Measurements from ENCODE around the gene PLTP. TPM values are rescaled to one million over a fixed set of nuclear protein-coding genes. Genes with fewer than 3 reads are reported as not detected.

Gene PLTP
- total and polyA plus RNA-seq, 2 experiments from 2014 or later: 108 to 160 TPM

DNA sequence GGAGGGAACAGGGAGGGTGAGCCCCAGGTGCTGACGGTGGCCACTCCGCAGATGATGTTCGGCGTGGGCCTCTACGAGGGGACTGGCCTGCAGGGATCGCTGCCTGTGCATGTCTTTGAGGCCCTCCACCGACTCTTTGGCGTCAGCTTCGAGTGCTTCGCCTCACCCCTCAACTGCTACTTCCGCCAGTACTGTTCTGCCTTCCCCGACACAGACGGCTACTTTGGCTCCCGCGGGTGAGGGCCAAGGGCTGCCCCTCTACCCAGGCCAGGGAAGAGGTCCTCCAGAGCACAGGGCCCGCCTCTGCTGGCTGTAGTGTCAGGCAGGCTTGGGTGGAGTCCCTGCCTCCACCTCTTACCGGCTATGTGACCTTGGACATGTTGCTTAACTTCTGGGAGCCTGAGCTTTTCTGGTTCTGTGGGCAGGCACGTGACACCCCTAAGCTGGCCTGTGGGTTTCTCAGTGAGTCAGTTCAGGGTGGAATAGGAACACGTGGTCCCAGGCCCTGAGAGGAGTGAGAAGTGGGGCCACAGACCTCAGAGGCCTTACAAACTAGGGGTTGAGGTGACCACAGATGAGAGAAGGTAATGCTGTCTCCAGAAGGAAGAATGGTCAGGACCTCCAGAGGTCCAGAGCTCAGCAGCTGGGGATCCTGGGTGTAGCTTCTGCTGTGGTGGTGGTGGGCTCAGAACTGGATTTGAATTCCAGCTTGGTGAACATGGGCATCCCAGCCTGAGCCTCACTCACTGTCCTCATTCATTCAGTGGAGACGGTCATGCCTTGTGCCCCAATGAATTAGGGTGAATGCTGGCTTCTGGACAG is 34.4 kb upstream of the PLTP start:
- TF ChIP-seq EZH2phosphoT487 (IDR thresholded peaks at IDR 0.05; ENCODE audit: unreplicated experiment): no peak
- TF ChIP-seq, protein P1, sequence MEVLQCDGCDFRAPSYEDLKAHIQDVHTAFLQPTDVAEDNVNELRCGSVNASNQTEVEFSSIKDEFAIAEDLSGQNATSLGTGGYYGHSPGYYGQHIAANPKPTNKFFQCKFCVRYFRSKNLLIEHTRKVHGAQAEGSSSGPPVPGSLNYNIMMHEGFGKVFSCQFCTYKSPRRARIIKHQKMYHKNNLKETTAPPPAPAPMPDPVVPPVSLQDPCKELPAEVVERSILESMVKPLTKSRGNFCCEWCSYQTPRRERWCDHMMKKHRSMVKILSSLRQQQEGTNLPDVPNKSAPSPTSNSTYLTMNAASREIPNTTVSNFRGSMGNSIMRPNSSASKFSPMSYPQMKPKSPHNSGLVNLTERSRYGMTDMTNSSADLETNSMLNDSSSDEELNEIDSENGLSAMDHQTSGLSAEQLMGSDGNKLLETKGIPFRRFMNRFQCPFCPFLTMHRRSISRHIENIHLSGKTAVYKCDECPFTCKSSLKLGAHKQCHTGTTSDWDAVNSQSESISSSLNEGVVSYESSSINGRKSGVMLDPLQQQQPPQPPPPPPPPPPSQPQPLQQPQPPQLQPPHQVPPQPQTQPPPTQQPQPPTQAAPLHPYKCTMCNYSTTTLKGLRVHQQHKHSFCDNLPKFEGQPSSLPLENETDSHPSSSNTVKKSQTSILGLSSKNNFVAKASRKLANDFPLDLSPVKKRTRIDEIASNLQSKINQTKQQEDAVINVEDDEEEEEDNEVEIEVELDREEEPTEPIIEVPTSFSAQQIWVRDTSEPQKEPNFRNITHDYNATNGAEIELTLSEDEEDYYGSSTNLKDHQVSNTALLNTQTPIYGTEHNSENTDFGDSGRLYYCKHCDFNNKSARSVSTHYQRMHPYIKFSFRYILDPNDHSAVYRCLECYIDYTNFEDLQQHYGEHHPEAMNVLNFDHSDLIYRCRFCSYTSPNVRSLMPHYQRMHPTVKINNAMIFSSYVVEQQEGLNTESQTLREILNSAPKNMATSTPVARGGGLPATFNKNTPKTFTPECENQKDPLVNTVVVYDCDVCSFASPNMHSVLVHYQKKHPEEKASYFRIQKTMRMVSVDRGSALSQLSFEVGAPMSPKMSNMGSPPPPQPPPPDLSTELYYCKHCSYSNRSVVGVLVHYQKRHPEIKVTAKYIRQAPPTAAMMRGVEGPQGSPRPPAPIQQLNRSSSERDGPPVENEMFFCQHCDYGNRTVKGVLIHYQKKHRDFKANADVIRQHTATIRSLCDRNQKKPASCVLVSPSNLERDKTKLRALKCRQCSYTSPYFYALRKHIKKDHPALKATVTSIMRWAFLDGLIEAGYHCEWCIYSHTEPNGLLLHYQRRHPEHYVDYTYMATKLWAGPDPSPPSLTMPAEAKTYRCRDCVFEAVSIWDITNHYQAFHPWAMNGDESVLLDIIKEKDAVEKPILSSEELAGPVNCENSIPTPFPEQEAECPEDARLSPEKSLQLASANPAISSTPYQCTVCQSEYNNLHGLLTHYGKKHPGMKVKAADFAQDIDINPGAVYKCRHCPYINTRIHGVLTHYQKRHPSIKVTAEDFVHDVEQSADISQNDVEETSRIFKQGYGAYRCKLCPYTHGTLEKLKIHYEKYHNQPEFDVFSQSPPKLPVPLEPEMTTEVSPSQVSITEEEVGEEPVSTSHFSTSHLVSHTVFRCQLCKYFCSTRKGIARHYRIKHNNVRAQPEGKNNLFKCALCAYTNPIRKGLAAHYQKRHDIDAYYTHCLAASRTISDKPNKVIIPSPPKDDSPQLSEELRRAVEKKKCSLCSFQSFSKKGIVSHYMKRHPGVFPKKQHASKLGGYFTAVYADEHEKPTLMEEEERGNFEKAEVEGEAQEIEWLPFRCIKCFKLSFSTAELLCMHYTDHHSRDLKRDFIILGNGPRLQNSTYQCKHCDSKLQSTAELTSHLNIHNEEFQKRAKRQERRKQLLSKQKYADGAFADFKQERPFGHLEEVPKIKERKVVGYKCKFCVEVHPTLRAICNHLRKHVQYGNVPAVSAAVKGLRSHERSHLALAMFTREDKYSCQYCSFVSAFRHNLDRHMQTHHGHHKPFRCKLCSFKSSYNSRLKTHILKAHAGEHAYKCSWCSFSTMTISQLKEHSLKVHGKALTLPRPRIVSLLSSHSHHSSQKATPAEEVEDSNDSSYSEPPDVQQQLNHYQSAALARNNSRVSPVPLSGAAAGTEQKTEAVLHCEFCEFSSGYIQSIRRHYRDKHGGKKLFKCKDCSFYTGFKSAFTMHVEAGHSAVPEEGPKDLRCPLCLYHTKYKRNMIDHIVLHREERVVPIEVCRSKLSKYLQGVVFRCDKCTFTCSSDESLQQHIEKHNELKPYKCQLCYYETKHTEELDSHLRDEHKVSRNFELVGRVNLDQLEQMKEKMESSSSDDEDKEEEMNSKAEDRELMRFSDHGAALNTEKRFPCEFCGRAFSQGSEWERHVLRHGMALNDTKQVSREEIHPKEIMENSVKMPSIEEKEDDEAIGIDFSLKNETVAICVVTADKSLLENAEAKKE (CRISPR knock-in tag; IDR thresholded peaks at IDR 0.05): no peak
- TF ChIP-seq POLR2AphosphoS5 (IDR thresholded peaks at IDR 0.05; ENCODE audit: low read depth): no peak
- TF ChIP-seq ZNF331 (CRISPR knock-in tag; IDR thresholded peaks at IDR 0.05; ENCODE audit: low read depth): no peak
- no peak for TF ChIP-seq ZNF114 (CRISPR knock-in tag; IDR thresholded peaks at IDR 0.05)
- TF ChIP-seq, protein P2, sequence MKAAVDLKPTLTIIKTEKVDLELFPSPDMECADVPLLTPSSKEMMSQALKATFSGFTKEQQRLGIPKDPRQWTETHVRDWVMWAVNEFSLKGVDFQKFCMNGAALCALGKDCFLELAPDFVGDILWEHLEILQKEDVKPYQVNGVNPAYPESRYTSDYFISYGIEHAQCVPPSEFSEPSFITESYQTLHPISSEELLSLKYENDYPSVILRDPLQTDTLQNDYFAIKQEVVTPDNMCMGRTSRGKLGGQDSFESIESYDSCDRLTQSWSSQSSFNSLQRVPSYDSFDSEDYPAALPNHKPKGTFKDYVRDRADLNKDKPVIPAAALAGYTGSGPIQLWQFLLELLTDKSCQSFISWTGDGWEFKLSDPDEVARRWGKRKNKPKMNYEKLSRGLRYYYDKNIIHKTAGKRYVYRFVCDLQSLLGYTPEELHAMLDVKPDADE (IDR thresholded peaks at IDR 0.05): no peak
- TF ChIP-seq EZH2 (IDR thresholded peaks at IDR 0.05; ENCODE audit: low read depth, unreplicated experiment): no peak
- no peak for TF ChIP-seq NANOG (IDR thresholded peaks at IDR 0.05; ENCODE audit: borderline replicate concordance)
- no peak for TF ChIP-seq CREB1 (CRISPR knock-in tag; IDR thresholded peaks at IDR 0.05; ENCODE audit: low read depth)
- TF ChIP-seq, protein P3, sequence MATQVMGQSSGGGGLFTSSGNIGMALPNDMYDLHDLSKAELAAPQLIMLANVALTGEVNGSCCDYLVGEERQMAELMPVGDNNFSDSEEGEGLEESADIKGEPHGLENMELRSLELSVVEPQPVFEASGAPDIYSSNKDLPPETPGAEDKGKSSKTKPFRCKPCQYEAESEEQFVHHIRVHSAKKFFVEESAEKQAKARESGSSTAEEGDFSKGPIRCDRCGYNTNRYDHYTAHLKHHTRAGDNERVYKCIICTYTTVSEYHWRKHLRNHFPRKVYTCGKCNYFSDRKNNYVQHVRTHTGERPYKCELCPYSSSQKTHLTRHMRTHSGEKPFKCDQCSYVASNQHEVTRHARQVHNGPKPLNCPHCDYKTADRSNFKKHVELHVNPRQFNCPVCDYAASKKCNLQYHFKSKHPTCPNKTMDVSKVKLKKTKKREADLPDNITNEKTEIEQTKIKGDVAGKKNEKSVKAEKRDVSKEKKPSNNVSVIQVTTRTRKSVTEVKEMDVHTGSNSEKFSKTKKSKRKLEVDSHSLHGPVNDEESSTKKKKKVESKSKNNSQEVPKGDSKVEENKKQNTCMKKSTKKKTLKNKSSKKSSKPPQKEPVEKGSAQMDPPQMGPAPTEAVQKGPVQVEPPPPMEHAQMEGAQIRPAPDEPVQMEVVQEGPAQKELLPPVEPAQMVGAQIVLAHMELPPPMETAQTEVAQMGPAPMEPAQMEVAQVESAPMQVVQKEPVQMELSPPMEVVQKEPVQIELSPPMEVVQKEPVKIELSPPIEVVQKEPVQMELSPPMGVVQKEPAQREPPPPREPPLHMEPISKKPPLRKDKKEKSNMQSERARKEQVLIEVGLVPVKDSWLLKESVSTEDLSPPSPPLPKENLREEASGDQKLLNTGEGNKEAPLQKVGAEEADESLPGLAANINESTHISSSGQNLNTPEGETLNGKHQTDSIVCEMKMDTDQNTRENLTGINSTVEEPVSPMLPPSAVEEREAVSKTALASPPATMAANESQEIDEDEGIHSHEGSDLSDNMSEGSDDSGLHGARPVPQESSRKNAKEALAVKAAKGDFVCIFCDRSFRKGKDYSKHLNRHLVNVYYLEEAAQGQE (IDR thresholded peaks at IDR 0.05; ENCODE audit: unreplicated experiment): no peak
- H3K27me3 ChIP-seq (ENCODE audit: insufficient read depth): no peaks in the 10 kb centered on the region
- Mint-ChIP-seq H3K27ac (no peak overlapping the region), H3K9me3 (no peaks in the 10 kb centered on the region), H3K4me3 (no peak overlapping the region), H3K27me3 (ENCODE audit: insufficient read depth, low read depth, poor library complexity) (peaks cover 7% of the 10 kb centered on the region), H3K4me1 (no peaks in the 10 kb centered on the region), H3K36me3 (ENCODE audit: low read depth) (peaks cover 52% of the 10 kb centered on the region)
- H3K4me1 ChIP-seq (ENCODE audit: insufficient read depth): no peaks in the 10 kb centered on the region; the same call in 1 of the 2 replicates
- no peak overlapping the region for H3K27ac ChIP-seq (ENCODE audit: low read depth)
- peaks cover 4% of the 10 kb centered on the region; the same call in 1 of the 2 replicates for H3F3A ChIP-seq (replicated peaks; ENCODE audit: low read depth)
- H3K79me2 ChIP-seq (replicated peaks; ENCODE audit: insufficient read depth): no peaks in the 10 kb centered on the region
- peaks cover 19% of the 10 kb centered on the region; the same call in 1 of the 2 replicates for H3K36me3 ChIP-seq (ENCODE audit: insufficient read depth)
- no peaks in the 10 kb centered on the region for H3K9me2 ChIP-seq (ENCODE audit: insufficient read depth)
- H3K4me2 ChIP-seq: no peak overlapping the region
- DNase-seq (ENCODE audit: low spot score): no peak
- ATAC-seq: no peak
- no peaks in the 10 kb centered on the region; the same call in 1 of the 2 replicates for H4K20me1 ChIP-seq (replicated peaks; ENCODE audit: insufficient read depth)
- H2AFZ ChIP-seq: no peak overlapping the region
- H3K4me3 ChIP-seq: no peak overlapping the region
